Measurements from ENCODE around the gene ANKRD11.

The ANKRD11 gene

DNA sequence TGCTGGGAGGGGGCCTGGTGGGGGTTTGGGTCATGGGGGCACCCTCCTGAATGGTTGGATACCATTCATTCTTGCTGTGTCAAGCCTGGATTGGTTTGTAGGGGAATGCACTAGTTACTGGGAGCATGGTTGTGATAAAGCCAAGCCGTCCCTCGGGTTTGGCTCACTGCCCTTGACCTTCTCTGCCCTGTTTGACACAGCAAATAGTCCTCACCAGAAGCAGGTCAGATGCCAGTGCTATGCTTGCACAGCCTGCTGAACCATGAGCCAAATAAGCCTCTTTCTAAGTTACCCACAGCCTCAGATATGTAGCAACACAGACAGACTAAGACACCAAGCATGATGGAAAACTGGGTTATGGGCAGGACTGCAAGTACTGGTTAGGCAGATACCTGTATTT, 258.3 kb downstream of the ANKRD11 start:
- no peak for TF ChIP-seq EZH2phosphoT487 (IDR thresholded peaks at IDR 0.05; ENCODE audit: low read length)
- TF ChIP-seq, protein P1, sequence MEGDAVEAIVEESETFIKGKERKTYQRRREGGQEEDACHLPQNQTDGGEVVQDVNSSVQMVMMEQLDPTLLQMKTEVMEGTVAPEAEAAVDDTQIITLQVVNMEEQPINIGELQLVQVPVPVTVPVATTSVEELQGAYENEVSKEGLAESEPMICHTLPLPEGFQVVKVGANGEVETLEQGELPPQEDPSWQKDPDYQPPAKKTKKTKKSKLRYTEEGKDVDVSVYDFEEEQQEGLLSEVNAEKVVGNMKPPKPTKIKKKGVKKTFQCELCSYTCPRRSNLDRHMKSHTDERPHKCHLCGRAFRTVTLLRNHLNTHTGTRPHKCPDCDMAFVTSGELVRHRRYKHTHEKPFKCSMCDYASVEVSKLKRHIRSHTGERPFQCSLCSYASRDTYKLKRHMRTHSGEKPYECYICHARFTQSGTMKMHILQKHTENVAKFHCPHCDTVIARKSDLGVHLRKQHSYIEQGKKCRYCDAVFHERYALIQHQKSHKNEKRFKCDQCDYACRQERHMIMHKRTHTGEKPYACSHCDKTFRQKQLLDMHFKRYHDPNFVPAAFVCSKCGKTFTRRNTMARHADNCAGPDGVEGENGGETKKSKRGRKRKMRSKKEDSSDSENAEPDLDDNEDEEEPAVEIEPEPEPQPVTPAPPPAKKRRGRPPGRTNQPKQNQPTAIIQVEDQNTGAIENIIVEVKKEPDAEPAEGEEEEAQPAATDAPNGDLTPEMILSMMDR (IDR thresholded peaks at IDR 0.05; ENCODE audit: low read length), result no peak
- TF ChIP-seq EZH2 (optimal IDR thresholded peaks at IDR 0.05; ENCODE audit: low read depth, low read length), result no peak
- no peaks in the 10 kb centered on the region for H3F3A ChIP-seq (ENCODE audit: insufficient read depth, low read length)
- DNase-seq, result no peak
- H4K20me1 ChIP-seq (ENCODE audit: insufficient read depth, low read length), result no peaks in the 10 kb centered on the region
- no peak overlapping the region for H2AFZ ChIP-seq (ENCODE audit: low read length)
- H3K9ac ChIP-seq (ENCODE audit: low read length), result no peak overlapping the region
- no peak overlapping the region for H3K27ac ChIP-seq (ENCODE audit: low read length)
- H3K79me2 ChIP-seq (ENCODE audit: low read length), result no peaks in the 10 kb centered on the region
- H3K9me3 ChIP-seq (replicated peaks; ENCODE audit: insufficient read depth, low read length), result no peaks in the 10 kb centered on the region
- no peaks in the 10 kb centered on the region for H3K4me1 ChIP-seq (ENCODE audit: low read length)
- H3K27me3 ChIP-seq (replicated peaks; ENCODE audit: insufficient read depth, low read length), result no peaks in the 10 kb centered on the region
- no peak overlapping the region for H3K4me3 ChIP-seq (ENCODE audit: low read length)
- no peaks in the 10 kb centered on the region for H3K36me3 ChIP-seq (replicated peaks; ENCODE audit: insufficient read depth, low read length)
- no peak overlapping the region for H3K4me2 ChIP-seq (ENCODE audit: low read depth, low read length)
- H3K9me2 ChIP-seq (replicated peaks; ENCODE audit: insufficient read depth, low read length), result no peaks in the 10 kb centered on the region

DNA sequence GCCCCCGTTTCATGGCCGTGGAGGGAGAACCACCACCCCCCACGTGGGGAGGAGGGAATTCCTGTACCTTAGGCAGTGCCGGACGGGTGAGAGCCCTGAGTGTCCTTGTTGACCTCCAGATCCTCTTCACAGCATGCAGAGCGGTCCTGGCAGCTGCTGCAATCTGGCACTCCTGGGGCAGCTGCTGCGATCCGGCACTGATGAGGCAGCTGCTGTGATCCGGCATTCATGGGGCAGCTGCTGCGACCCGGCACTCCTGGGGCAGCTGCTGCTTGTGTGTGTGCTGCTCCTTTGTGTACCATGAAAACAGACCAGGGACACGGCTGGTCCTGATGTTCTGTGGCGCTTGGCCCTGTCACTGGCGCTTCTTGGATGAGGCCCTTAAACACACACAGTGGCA, 260.1 kb downstream of the ANKRD11 start:
- DNase-seq, result no peak
- Histone ChIP-seq H3K27ac (ENCODE audit: low read length) (no peak overlapping the region), H3K36me3 (replicated peaks; ENCODE audit: insufficient read depth, low read length) (no peaks in the 10 kb centered on the region), H3K9me2 (replicated peaks; ENCODE audit: insufficient read depth, low read length) (no peaks in the 10 kb centered on the region), H3K4me2 (ENCODE audit: low read depth, low read length) (no peak overlapping the region), H3K9ac (ENCODE audit: low read length) (no peak overlapping the region), H3K27me3 (replicated peaks; ENCODE audit: insufficient read depth, low read length) (no peaks in the 10 kb centered on the region), H4K20me1 (ENCODE audit: insufficient read depth, low read length) (no peaks in the 10 kb centered on the region), H3F3A (ENCODE audit: insufficient read depth, low read length) (no peaks in the 10 kb centered on the region), H3K9me3 (replicated peaks; ENCODE audit: insufficient read depth, low read length) (no peaks in the 10 kb centered on the region), H3K4me3 (ENCODE audit: low read length) (no peak overlapping the region), H3K79me2 (ENCODE audit: low read length) (no peaks in the 10 kb centered on the region), H3K4me1 (ENCODE audit: low read length) (no peaks in the 10 kb centered on the region), H2AFZ (ENCODE audit: low read length) (no peak overlapping the region)
- TF ChIP-seq EZH2 (optimal IDR thresholded peaks at IDR 0.05; ENCODE audit: low read depth, low read length), result no peak
- TF ChIP-seq EZH2phosphoT487 (IDR thresholded peaks at IDR 0.05; ENCODE audit: low read length), result no peak
- TF ChIP-seq, protein P1 (IDR thresholded peaks at IDR 0.05; ENCODE audit: low read length), result no peak

DNA sequence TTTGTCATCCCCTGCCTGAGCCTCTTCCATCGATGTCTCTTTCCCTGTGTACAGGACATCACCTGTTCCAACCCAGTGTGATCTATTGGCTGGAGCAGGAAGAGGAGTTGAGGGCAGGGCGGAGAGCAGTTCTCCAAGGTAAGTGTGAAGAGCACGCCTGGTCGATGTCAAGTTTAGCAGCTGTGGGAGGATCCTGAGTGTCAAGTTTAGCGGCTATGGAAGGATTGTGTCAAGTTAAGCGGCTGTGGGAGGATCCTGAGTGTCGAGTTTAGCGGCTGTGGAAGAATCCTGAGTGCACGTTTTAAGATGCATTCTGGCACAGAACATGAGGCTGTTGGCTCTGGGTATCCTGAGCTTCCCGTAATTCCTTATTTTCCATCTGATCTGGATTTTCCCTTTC, 265.7 kb downstream of the ANKRD11 start:
- Histone ChIP-seq H4K20me1 (ENCODE audit: insufficient read depth, low read length) (no peaks in the 10 kb centered on the region), H3K9me2 (replicated peaks; ENCODE audit: insufficient read depth, low read length) (no peaks in the 10 kb centered on the region), H3K36me3 (replicated peaks; ENCODE audit: insufficient read depth, low read length) (no peaks in the 10 kb centered on the region), H3F3A (ENCODE audit: insufficient read depth, low read length) (no peaks in the 10 kb centered on the region), H3K4me1 (ENCODE audit: low read length) (no peaks in the 10 kb centered on the region), H3K27me3 (replicated peaks; ENCODE audit: insufficient read depth, low read length) (no peaks in the 10 kb centered on the region), H3K27ac (ENCODE audit: low read length) (no peak overlapping the region), H3K9me3 (replicated peaks; ENCODE audit: insufficient read depth, low read length) (no peaks in the 10 kb centered on the region), H2AFZ (ENCODE audit: low read length) (no peak overlapping the region), H3K4me2 (ENCODE audit: low read depth, low read length) (no peak overlapping the region), H3K4me3 (ENCODE audit: low read length) (no peak overlapping the region), H3K9ac (ENCODE audit: low read length) (no peak overlapping the region), H3K79me2 (ENCODE audit: low read length) (no peaks in the 10 kb centered on the region)
- DNase-seq, result no peak
- TF ChIP-seq EZH2 (optimal IDR thresholded peaks at IDR 0.05; ENCODE audit: low read depth, low read length) (no peak), EZH2phosphoT487 (IDR thresholded peaks at IDR 0.05; ENCODE audit: low read length) (no peak)
- TF ChIP-seq, protein P1 (IDR thresholded peaks at IDR 0.05; ENCODE audit: low read length), result no peak

Measured in MM.1S (cell line).